ENCODE measurements around the gene MGRN1. TPM values are rescaled to one million over a fixed set of nuclear protein-coding genes. Genes with fewer than 3 reads are reported as not detected.
A peak's percentile ranks its signal among the peaks of the same experiment; 100 is the strongest.

MGRN1 gene
- polyA plus RNA-seq, 3 donors, result 15.2 to 31.7 (median 20.1) TPM

DNA sequence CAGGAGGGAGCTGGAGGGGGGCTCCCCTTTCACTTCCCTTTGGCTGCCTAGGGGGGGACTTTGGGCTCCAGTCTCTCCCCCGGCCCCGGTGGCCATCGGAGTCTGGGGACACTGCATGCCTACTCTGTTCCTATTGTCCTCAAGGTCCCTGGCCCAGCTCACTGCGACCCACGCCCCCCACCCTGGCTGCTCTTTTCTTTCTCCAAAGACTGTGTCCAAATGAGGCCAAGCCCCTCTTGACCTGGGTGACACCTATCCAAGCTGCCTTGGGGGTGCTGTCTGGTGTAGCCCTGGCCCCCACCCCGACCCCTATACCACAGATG is 22.8 kb upstream of the MGRN1 start:
- WGBS, 3 donors, result 52 to 73% (median 55%) methylated on average over 6 of the region's 6 CpGs
- H3K27ac ChIP-seq (ENCODE audit: low read depth, low read length), result no peak overlapping the region

DNA sequence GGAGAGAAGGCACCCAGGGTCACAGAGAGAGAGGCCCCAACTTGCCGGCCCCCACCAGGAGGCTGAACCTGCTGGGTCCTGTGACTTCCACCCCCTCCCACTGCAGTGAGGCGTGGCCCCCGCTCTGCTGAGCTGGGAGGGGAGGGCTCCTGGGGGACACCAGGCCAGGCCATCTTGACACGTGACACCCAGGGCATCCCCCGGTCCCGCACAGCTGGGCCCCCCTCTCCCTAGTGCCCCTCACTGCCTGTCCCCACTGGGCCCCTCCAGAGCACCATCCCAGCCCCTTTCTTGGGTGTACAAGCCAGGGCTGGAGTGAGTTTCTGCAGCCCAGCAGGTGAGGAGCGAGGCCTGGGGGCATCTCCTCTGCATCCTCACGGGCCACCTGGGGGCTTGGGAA is 22.3 kb upstream of the MGRN1 start:
- no peak overlapping the region for H3K27ac ChIP-seq (ENCODE audit: low read depth, low read length)
- WGBS, 3 donors, result 51 to 66% (median 56%) methylated on average over 6 to 8 of the region's 8 CpGs

DNA sequence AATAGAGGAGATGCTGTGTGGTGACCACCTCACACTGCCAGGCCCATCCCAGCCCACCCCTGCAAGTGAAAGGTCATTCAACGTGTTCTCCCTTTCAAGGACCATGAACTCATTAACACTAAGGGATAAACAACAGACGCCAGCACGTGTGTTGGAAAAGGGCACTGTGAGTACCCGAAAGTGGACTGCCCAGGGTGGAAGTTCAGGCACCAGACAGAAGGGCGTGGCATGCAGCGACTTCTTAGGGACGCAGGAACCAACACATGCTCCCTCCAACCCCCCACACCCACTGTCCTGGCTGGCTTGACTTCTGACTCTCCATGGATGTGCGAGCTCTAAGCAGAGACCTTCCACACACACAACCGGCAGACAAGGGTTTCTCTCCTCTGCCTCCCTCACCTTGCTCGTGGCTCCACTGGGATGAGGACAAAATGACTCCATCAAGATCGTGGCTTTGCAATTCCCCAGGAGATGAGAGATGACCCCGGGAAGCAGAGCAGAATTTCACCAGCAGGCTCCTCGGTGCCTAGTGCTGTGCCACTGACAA is 20.9 kb upstream of the MGRN1 start:
- WGBS, 3 donors, result 59 to 77% (median 73%) methylated on average over 13 of the region's 13 CpGs
- no peak overlapping the region for H3K27ac ChIP-seq (ENCODE audit: low read depth, low read length)

GRCh38 chr16:4604401-4604800 is 20.2 kb upstream of the MGRN1 start:
- WGBS, 3 donors, result 57 to 68% (median 67%) methylated on average over 15 of the region's 15 CpGs
- H3K27ac ChIP-seq (ENCODE audit: low read depth, low read length), result no peak overlapping the region

DNA sequence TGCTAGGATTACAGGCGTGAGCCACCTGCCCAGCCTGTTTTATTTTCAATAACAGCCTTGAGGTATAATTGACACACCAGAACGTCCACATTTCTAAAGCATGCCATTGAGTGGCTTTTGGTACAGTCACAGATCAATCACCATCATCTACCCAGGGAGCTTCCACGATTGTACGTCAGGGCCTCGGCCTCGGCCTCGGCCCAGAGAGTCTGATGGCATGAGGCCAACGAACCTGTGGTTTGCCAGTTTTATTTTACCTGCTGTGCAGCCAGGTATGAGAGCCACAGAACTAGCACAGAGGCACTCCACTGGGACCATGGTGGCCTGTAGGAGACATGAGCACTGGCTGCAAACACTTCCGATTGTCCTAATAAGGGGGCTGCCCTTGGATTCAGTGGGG is 18.3 kb upstream of the MGRN1 start:
- no peak overlapping the region for H3K27ac ChIP-seq (ENCODE audit: low read depth, low read length)
- 45 to 87% (median 80%) methylated on average over 9 of the region's 9 CpGs for WGBS, 3 donors

- H3K27ac ChIP-seq (ENCODE audit: low read depth, low read length), result no peak overlapping the region
- 89 to 90% (median 89%) methylated on average over 22 of the region's 22 CpGs for WGBS, 3 donors
These were observed 16.6 kb upstream of the MGRN1 start for GRCh38 chr16:4607841-4608703.

DNA sequence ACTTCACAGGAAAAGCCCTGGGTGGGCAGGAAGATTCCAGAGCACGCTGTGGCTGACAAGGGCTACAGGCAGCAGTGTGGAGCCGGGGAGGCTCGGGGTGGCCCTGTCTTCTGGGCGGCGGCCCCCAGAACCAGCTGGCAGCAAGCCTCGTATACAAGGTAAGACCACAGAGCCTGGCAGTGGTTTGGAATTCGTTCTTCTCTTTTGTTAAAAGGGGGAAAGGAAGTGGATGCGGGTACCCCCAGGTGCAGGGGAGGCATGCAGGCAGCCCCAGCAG is 16.0 kb upstream of the MGRN1 start:
- WGBS, 3 donors, result 81 to 84% (median 83%) methylated on average over 8 of the region's 8 CpGs
- no peak overlapping the region for H3K27ac ChIP-seq (ENCODE audit: low read depth, low read length)

DNA sequence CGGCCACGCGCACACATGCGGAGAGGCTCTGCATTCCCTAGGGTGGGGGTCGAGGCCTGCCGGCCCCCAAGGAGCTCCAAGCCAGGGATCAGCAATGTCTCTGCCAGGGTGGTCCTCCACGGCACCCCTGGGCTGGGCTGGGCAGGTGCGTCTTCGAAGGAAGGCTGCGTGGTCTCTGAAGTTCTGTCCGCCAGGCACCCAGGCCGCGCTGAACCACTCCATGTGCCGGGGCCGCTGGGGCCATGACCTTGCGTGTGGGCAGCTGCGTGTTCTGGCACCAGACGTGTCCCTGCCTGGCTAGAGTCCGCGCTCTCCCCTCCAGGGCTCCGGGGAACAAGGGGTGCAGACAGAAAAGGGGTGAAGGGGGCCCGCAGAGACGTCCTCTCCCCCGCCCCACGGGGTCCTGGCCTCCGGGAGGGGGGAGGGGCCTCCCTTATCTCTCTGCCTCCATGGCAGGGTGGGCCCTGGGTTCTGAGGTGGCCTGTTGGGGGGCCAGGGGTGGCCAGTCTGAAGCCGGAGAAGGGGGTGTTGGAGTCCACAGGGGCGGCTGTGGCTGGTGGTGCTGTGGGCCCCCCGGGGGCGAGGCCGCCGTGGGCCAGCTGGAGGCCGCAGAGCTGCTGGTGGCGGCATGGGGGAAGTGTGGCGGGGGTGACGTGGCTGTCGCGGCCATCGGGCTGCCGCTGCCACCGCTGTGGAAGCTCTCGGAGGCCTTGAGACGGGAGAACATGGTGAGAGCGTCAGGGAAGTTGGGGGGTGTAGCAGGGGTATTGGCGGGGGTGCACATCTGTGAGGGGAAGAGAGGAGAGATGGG is 15.2 kb upstream of the MGRN1 start:
- 87 to 91% (median 88%) methylated on average over 43 to 45 of the region's 45 CpGs for WGBS, 3 donors

DNA sequence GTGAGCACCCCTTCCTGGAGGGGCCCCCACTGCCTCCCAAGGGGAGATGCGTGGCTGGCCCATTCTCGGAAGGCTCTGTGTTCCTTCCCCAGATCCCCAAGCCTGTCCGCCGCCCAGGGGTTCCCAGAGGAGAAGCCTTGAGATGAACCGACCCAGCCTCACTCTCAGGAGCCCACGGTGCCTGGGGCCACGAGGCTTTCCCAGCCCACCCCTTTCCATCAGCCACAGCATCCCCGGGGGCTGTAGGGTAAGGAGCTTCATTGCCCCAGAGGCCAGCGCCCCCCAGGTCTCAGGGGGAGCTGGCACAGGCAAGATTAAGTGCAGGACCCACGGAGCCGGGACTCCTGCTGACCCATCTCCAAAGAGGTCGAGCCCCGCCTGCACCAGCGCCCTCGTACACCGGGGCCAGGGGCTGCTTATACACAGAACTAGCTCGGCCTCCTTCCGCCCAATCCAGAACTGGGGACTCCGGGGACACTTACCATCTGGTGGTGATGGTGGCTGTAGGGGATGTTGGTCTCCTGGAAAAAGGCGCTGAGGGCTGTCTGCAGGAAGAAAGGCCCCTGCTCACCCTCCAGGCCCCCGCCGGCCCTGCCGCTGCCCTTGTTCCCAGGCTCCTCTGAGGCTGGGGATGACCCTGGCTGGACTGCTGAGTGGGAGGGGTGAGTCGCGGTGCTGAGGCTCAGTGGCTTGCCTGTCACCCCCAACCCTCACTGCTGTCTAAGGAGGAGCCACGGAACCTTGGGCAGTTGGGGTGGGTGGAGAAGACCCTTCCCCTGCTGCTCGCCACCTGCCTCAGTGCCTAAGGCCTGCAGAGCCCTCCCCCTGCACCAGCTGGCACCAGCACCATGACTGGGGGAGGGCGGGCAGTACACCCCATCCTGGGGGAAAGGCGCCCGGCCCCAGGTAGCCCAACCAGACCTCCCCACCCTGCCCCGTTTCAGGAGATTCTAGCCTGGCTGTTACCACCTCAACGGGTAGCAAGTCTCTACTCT is 14.3 kb upstream of the MGRN1 start:
- H3K27ac ChIP-seq (ENCODE audit: low read depth, low read length), result no peak overlapping the region
- WGBS, 3 donors, result 82 to 87% (median 84%) methylated on average over 29 to 32 of the region's 32 CpGs

More for the DNA sequence above, 15.2 kb upstream of the MGRN1 start:
- no peak overlapping the region for H3K27ac ChIP-seq (ENCODE audit: low read depth, low read length)

- 73 to 88% (median 73%) methylated on average over 22 of the region's 22 CpGs for WGBS, 3 donors
- no peak overlapping the region for H3K27ac ChIP-seq (ENCODE audit: low read depth, low read length)
These were observed 13.1 kb upstream of the MGRN1 start for GRCh38 chr16:4611337-4612021.

DNA sequence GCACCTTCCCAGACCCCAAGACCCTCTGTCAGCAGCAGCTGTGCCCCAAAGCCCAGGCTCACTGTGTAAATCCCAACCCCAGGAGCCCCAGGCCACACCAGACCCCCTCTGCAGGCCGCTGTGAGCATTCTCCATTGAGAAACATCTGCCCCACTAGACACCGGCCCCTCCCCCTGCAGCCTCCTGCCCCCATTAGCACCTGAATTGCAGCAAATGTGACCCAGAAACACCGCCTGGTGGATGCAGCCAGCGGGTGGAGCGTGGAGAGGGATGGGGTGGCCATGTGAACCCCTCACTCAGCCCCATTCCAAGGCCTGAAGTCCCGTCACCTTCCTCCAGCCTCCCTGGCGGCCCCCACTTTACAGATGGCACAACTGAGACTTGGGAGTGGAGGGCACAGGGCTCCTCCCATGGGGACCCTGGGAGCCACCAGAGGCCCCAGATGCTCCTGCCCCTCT is 12.1 kb upstream of the MGRN1 start:
- H3K27ac ChIP-seq (ENCODE audit: low read depth, low read length), result no peak overlapping the region
- 87 to 90% (median 89%) methylated on average over 7 of the region's 7 CpGs for WGBS, 3 donors

- WGBS, 3 donors, result 44 to 48% (median 45%) methylated on average over 14 of the region's 14 CpGs
- no peak overlapping the region for H3K27ac ChIP-seq (ENCODE audit: low read depth, low read length)
These were observed 11.5 kb upstream of the MGRN1 start for GRCh38 chr16:4612977-4613635.

- 0 to 2% (median 1%) methylated on average over 71 to 92 of the region's 92 CpGs for WGBS, 3 donors
These were observed 10.7 kb upstream of the MGRN1 start for GRCh38 chr16:4613636-4614570.

DNA sequence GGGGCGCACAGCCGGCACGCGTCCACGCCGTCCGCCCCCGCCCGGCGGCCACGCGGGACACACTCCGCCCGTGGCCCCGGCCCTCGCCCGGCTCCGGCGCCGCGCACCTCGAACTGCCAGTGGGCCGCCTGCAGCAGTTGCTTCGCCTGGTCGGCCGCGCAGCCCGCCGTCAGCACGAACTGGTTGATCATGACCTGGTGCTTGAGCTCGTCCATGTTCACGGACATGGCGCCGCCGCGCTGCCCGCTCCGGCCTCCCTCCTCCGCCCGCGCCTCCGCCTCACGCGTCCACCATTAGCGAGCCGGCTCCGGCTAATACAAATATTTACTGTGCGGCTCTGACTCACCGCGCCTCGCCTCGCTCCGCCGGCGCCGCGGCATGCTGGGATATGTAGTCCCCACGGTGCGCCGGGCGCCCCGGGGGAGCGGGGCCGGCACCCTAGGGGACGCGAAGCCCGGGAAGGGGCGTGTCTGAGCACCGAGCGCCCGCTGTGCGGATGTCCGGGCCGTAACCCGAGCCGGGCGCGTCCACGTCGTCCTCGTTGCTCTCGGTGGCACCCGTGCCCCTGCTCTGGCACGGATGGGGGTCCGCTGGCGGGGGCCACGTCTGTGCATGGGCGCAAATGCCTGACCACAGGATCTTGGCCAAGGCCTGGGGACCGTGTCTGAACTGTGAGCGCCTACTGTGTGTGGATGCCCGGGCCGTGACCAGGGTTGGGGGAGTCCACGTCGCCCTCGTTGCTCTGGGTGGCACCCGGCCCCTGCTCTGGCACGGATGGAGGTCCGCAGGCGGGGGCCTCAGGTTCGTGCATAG is 9.8 kb upstream of the MGRN1 start, which contains the start of gene UBALD1:
UBALD1 (minus strand) TSS at position 318 of the 813 bp plus-strand sequence; CDS start at position 227, 91 bp downstream.
- peak within 1 kb of the TSS; percentile 51 for H3K27ac ChIP-seq (ENCODE audit: low read depth, low read length)
- 8 to 9% (median 8%) methylated on average over 89 to 100 of the region's 100 CpGs for WGBS, 3 donors

More at GRCh38 chr16:4613636-4614570, 10.7 kb upstream of the MGRN1 start:
- no peak overlapping the region for H3K27ac ChIP-seq (ENCODE audit: low read depth, low read length)

DNA sequence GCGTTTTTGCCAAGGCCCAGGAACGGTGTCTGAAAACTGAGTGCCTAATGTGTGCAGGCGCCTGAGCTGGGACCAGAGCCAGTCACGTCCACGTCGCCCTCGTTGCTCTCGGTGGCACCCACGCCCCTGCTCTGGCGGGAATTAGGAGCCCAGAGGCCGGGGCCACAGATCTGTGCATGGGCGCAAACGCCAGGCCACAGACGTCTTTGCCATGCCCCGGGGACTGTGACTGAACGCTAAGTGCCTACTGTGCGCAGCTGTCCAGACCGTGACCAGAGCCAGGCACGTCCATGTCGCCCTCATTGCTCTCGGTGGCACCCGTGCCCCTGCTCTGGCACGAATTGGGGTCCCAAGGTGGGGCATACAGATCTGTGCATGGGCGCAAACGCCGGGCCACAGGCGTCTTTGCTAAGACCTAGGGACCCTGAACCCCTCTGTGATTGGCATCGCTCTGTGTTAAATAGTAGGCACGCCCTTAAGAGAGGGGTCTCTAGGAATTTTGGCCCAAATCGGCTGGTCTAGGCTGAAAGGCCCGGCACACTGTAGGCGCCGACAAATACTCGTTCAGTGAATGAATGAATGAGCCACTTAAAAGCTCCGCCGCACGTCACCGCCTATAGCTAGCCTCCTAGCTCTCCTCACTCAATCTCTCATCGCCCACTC is 9.1 kb upstream of the MGRN1 start:
- 65 to 72% (median 72%) methylated on average over 39 of the region's 39 CpGs for WGBS, 3 donors
- H3K27ac ChIP-seq (ENCODE audit: low read depth, low read length), result peak overlapping the region; percentile 51
